Activated CD4-positive, alpha-beta T cell treated with anti-CD3 and anti-CD28 coated beads for 4 hours (primary cell): ENCODE results near the gene MMEL1.

Experiments
- DNase-seq, 2 donors: peaks; one replicate each; pipeline ENCODE4 v3.0.0-alpha.2; 2020

MMEL1 gene

DNA sequence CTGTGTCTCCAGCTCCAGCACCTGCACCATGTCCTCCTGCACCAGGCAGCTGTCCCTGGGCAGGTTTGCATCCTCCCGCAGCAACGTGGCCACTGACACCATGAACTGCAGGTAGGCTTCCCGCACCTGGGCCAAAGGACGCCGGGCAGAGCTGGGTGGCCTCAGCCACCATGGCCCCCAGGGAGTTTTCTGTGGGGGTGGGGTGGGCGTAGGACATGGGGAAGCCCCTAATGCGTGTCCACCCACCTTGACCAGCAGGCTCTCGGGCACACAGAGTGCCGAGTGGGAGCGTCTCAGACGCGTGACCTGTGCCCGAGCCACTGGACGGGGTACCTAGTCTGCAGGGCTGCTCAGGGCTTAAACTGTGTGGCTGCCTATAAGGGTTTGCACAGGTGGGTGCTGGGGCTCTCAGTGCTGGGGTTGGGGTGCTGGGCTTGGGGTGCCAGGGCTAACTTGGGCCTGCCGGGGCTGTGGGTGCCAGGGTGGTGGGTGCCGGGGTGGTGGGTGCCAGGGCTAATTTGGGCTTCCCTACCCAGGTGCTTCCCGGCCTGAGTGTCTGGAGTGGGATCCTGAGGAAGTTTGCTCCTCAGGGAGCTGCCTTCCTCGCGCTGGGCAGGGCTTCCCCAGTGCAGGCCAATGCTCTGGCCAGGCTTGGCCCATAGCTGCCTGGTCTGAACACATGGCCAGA lies 28.5 kb downstream of the MMEL1 start:
- DNase-seq = no peak

DNA sequence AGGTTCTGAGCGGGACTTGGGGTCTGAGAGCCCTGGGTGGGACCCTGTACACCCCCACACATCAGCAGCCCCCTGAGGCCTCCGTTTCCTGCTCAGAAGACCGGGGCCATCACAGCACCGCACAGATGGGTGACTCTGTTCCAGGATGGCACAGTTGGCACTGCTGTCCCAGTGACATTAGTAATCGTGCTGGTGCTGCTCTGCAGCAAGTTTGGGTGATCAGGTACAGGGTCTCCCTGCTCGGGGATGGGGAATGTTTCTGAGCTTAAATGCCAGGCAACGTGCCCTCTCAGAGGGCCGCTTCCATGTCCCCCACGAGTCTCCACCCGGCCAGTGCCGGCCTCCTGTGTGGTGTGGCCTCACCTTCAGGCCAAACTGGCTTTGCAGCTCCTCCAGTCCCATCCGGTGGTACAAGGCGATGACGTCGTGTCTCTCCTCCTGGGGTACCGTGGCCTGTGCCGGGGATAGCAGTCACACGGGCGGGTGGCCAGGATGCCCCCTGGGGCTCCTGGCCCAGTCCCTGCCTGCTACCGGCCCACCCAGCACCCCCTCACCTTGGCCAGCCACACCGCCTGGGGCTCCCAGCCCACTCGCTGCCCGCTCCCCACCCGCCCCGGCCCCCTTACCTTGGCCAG lies 29.2 kb downstream of the MMEL1 start:
- DNase-seq = no peak

DNA sequence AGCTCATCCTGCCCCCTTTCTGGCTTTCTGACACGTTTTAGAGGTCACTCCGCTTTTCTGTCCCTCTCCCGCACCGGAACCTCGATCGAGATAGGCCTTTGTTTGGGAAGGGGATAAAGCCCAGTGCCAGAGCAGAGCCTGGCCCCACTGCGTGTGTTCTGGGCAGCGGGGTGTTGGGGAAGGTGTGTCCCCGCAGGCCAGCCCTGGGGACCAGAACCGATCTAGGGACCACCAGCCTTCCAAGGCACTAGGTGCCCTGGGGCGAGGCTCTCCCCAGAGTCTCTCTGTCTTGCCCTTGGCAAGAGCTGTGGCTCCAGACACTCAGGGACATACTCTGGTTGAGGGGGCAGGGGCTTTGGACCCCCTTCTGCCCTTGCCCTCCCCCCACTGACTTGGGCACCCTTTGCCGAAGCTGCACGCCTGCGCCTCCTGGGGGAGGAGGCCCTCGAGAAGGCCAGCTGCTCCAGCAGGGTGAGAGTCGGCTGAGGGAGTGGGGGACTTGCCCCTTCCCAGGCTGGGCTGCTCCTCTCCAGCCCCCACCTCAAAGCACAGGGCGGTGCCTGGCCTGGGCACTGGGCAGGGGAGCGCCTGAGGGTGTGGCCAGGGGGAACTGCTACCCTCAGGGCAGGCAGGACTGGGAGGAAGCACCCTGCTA lies 29.8 kb downstream of the MMEL1 start:
- no peak for DNase-seq

DNA sequence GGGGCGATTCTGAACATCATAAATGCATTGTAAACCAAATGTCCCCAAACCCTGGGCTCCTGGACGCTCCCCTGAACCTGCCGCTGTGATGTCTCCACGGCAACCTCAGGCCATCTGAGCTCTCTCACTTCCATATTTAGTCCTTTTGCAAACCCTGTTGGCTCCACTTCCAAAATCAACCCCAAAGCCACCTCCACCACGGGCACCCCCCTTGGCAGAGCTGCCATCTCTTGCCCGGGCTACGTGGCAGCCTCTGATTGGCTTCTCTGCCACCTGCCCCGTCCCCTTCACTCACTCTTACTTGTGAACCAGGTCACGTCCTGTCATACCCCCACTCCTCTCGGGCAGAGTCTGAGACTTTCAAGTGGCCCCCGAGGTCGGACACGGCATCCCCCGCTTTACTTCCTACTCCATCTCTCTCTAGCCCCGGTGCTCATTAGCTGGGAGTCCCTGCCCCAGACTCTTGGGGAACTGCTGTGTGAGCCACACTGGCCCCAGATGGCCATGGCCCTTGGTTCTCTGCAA lies 30.4 kb downstream of the MMEL1 start:
- DNase-seq = no peak

DNA sequence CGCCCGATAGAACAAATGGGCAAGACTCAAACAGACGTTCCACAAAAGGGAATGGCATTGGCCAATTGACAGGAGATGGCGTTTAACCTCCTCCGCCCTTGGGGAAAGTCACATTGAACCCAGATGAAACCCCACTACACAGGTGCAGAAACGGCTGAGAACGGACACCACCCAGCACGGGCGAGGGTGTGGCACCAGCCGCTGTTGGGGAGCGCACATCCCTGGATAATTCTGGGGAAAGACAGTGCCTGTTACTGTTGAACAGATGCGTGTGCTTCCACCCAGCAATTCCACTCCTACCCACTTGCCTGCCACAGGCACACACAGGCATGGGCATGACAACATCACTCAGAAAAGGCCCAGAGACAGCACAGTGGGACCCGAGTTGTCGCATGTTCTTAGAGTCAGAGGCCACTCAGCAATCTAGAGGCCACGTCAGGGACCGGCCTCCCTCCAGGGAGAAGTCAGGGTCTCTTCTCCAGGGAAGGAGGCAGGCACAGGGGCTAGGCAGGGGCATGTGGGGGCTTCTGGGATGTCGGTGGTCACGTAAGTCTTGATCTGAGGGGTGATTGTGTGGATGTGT lies 31.0 kb downstream of the MMEL1 start:
- DNase-seq = no peak

DNA sequence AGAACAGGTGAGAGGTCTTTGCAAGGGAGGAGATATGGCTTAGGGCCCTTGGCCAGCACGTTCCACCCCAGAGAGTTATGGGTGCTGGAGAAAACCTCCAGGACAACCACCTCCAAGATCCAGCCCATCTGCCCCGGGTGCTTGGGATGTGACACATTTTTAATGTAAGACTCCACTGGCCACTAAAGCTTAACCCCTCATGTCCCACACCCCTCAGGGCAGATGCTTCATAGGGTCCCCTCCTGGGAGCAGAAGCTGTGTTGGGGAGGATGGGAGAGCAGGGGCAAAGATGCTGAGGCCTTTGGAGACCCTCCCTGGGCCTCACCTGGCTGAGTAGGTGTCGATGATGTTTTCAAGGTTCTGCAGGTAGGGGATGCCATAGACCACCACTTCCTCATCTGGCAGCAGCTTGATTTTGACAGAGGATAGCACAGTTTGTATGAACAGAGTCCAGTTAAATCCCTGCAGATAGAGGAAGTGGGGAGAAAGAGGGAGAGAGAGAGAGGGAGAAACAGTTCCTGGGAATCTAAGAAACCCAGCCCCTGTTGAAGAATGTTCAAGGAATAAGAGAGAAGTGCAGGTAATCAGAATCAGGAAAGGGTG lies 34.4 kb downstream of the MMEL1 start:
- DNase-seq = no peak

DNA sequence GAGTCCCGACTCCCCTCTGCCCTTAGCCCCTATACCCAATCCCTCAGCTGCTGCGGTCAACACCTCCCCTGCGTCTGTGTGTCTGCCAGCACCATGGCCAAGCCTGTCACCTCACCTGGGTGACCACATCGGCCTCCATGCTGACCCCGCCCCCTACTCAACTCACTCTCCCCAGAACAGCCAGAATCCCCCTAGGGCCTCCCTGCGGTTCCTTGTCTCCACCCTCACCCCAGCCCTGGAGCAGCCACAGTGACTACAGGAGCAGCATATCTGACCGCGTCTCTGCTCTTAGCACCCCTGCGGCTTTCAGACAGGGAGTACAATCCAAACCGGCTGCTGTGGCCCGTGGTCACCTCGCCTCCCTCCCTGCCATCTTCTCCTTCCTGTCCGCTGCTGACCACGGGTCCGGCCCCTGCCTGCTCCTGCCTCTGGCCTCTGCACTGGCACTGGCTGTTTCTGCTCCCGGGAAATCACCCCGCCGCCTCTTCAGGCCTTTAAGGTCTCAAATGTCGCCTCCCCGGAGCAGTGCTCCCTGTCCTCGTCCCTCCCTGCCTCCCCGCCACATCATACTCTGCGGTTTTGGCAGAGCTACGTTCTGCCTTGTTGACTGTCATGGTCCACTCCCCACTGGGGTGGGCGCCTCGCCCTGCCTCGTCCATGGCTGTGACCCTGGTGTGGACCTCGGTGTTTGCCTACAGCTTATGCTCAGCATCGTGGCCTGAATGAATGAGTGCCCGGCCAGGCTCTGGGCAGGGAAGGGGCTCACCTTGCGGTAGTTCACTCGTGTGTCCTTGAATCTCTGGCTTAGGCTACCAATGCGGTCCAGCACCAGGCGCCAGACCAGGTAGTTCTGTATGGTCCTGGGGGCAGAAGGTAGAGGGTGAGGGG lies 35.1 kb downstream of the MMEL1 start:
- DNase-seq = no peak

DNA sequence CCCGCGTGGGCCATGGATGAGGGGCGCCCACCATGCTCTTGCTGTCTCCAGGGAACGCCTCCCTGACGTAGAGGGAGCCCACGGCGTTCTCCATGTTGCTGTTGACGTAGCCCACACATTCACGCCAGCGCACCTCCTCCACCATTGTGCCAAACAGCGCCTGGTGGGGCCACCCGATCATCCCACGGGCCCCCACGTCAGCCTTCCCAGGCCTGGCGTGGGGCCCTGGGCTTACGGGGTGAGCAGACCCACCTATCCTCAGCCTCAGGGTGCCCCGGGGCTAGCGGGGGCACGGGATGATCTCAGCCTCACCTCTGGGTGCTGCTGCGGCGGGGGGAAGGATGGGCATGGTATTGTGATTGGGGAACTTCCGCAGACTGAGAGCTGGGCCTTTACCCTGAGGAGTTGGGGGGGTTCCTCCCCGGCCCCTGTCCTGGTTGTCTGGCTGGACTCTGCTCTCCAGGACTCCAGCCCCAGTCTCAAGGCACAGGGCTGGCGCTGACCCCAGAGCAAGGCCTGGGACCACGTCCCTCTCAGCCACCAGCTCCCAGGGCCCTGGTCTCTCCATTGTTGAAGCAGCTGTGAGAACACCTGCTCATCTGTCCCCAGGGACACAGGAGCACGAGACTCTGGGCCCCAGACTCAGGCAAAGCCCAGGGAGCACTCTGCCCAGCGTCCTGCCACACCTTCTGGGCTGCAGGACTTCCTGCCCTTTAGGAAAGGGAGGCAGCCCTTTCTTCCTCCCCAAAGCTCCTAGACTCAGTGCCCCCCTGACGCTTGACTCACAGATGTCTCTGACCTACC lies 36.1 kb downstream of the MMEL1 start:
- no peak for DNase-seq

DNA sequence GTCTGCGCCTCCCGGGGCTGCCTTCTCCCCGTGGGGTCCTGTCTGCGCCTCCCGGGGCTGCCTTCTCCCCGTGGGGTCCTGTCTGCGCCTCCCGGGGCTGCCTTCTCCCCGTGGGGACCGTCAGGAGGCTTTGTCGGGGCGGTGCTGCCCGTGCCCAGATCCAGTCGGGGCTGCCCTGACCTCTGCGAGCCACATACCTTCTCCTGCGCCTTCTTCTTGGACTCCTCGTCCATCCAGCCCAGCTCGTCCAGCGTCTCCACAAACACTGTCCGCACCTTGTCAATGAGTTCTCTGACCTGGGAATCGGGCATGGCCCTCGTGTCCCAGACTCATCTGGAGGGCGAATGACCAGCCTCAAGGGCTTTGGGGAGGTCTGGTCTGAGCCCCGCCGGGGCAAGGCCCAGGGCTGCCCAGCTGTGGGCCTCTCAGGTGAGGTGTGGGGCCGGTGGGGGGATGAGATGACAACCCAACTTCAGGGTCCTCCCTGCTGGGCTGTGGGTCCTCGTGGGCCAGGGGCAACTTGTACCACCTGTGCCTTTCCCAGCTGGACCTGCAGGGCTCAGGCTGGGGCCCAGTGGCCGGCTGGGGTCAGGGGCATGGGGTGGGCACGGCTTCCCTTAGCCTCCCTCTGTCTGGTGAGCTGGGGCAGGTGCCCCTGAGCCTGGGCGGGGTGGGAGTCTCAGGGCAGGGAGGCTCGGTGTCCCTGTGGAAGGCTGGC lies 36.8 kb downstream of the MMEL1 start:
- no peak for DNase-seq

DNA sequence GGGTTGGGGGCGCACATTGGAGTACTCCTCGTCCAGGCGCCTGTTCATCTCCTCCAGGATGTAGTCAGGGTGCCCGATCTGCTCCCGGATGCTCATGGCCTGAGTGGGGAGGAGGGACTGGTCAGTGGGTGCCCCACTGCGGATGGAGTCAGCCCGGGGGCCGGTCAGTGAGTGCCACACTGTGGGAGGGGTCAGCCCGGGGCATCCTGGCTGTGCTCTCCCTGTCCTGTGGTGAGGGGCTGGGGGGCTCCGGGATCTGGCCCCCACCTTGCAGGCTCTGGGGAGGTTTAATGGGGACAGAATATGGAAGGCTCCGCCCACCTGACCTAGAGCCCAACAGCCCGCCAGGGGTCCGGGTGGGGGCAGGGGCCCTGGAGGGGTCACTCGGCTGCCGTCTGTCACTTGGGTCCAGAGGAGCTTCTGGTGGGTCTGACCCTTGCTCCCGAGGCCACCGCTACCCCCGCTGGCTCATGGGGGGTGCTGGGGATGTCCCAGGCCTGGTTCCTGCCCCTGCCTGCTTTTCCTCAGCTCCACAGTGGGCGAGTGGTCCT lies 37.5 kb downstream of the MMEL1 start:
- no peak for DNase-seq

DNA sequence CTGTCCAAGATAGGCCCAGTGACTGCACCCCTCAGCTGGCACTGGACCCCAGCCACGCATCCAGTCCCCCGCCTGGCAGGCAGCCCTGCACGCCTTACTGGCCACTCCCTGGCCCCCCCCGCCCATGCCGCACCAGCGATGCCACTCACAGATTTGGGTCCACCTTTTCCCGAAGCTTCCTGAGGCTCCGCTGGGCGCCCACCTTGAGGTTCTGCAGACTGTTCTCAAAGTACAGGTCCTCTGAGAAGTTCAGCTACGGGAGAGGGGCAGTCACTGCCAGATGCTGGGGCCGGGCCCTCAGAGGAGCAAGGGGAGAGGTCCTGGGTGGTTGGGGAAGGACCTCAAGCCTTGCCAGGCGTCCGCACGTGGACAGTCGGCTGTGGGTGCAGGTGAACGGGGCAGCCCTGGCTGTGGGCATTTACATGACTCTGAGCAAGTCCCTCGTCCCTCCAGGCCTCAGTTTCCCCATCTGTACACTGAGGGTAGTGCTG lies 38.1 kb downstream of the MMEL1 start:
- no peak for DNase-seq

DNA sequence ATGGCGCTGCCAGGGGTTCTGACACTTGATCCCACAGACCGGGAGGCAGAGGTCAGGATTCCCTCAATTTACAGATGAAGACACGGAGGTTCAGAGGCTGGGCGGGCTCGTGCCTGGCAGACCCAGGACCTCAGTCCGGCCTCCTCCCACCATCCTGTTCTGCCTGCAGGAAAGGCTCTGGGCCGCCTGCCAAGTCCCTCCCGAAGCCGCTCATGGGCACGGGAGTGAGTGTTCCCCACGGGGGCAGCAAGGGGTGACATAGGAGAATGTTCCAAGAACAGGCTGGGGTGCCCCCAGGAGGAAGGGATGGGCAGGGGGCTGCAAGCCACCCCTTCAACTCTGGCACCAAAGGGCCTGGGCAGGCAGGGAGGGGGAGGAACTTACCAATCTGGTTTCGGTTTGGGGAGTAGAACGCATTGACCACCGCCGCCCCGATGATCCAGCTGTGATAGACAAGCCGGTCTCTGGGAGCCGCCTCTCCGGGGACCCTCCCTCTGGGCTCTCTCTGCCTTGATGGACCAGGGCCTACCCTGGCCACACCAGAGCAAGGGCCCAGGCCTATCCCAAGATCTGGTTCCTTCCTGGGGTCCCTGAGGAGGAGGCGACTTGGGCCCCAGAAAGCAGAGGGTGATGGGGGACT lies 38.7 kb downstream of the MMEL1 start:
- no peak for DNase-seq

DNA sequence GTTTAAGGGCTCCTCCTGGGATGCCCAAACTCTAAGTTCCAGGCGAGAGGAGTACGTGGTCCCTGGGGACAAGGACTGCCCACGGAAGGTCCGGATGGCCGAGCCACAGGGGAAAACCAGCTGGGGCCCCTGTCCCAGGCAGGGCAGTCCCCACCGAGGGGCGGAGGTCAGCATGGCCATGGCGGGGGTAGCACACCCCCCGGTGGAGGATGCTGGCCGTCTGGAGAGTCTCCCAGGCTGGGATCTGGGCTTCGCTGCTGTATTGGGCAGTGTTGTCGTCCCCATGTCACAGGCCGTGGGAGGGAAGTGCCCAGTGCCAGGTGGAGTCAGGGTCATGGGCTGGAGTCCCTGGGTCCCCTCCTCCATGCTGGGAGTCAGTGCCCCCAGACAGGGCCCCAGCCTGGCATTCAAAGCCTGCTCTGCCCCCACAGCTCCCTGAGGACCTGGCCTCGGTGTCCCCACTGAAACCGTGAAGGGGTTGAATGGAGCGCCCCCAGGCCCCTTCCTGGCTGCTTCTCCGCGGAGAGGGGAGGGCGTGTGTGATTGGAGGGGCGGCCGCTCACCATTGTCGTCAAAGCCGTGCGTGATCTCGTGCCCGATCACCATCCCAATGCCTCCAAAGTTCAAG lies 39.5 kb downstream of the MMEL1 start:
- DNase-seq = no peak

DNA sequence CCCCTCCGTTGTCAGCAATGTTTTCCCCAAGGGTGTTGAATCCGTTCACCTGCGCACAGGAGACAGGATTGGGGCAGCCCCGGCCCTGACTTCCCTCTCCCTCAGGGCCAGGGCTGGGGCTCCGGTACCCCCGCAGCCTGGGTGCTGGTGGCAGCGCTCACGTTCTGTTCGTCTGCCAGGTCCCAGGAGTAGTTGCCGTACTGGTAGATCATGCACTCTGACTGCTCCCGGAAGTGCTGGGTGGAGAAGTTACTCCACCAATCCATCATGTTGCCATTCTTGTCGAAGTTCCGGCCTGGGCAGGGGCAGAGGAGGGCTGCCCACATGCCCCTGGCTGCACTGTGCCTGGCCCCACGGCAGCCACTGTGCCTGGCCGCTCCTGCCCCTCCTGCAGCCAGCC lies 40.1 kb downstream of the MMEL1 start:
- no peak for DNase-seq

DNA sequence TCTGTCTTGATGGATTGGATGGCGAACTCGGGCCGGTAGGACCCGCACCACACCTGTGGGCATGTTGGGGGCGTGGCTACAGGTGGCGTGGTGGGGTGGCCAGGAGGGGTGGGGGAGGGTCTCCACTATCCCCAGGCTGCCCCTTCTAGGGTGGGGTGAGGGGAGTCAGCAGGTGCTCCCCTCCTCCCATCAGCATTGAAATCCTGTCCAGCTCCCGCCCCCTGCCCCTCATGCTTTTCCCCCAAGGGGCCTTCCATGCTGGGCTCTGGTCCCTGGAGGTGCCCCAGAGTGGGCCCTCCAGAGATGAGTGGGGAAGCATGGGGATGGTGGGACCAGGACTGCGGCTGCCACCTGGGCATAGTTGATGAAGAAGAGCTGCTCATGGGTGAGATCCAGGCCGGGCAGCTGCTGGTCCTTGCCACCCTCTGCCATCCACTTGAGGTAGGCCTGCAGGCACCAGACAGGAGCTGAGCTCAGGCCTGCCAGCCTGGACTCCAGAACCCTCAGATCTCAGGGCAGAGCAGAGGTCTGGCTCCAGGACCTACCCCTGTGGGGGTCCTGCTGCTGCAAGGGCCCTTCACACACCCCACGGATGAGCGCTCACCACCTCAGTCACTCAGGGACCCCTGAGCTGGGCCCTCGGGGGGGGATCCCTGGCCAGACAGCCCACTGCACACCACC lies 41.1 kb downstream of the MMEL1 start:
- DNase-seq = no peak

DNA sequence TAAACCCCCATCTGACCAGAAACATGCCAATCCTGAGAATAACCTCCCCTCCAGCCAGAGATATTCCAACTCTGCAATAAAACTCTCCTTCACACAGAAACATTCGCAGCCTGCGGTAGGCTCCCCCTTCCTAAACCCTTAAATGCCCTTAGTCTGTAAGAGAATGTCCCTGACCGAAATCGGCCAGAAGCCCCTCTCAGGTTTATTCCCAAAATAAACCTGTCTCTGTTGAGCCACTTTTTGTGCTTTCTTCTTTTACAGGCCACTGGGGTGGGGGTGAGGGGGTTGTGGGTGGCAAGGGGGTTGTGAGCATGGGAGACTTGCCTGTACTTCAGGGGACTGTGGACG lies 41.6 kb downstream of the MMEL1 start:
- DNase-seq = no peak

DNA sequence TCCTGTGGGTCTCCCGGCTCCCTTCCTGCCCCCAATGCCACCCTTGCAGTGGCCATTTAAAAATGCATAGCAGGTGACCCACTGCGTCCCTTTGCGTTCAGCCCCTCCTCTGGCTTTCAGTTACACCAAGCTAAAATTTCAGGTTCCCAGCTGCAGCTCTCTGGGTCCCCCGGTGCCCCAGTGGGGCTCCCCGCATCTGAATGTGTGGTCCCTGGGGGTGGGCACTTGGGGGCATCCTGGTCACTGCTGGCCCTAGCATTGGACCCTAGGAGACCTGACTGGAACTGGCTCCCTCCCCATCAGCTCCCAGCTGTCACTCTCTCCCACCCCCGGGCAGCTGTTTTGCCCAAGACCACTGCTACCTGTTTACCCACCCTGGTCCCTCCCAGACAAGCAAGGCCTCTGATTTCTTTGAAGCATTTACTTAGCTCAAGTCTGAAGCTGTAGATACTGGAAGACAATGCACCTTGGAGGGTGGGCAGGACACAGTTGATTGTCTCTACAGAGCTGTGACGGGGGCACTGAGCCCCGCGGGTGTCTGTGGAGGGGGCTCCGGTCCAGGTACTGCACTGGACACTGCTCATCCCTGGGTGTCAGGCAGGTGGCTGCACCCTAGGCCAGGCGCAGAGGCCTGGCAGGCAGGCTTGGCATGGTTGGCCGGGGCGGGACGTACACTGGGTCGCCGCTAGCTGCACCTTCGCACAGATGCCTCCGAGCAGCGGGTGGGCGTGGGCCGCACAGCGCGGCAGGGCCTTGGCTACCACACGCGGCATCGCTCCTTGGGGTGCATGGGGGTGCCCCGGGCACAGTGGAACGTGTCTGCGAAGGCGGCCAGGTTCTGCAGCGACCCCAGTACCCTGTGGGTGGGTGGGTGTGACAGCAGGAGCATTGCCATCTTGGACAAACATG lies 42.3 kb downstream of the MMEL1 start:
- DNase-seq = no peak
